Suprapubic skin (tissue), 4 donors: ENCODE measurements around the gene SEPTIN7. TPM values are rescaled to one million over a fixed set of nuclear protein-coding genes. Genes with fewer than 3 reads are reported as not detected.

Experiments
- DNase-seq, 2 donors: peaks; one replicate each; pipeline ENCODE4 v3.0.0-alpha.2; 2019; ENCODE audit warnings: low spot score in 2 of 2
- H3K27ac ChIP-seq: fragments of 200-600 bp; sonication (generic); one replicate; pipeline ENCODE4 v1.5.1; 2019
- H3K27me3 ChIP-seq: fragments of 200-600 bp; sonication (generic); one replicate; pipeline ENCODE4 v1.5.1; 2019
- H3K36me3 ChIP-seq: fragments of 200-600 bp; sonication (generic); one replicate; pipeline ENCODE4 v1.5.1; 2019
- H3K4me1 ChIP-seq: fragments of 200-600 bp; sonication (generic); one replicate; pipeline ENCODE4 v1.5.1; 2019
- H3K4me3 ChIP-seq: fragments of 200-600 bp; sonication (generic); one replicate; pipeline ENCODE4 v1.5.1; 2019; ENCODE audit warnings: mild to moderate bottlenecking
- H3K9me3 ChIP-seq: fragments of 200-600 bp; sonication (generic); one replicate; pipeline ENCODE4 v1.5.1; 2019
- CTCF ChIP-seq, 2 donors: fragments of 200-600 bp in 1 of 2; fragments of 450-650 bp in 1 of 2; sonication (generic) in 1 of 2; IDR thresholded peaks; one replicate each; pipeline ENCODE4 v1.5.1; 2016 to 2019; ENCODE audit warnings: antibody characterized with exemption in 2 of 2, mild to moderate bottlenecking in 1 of 2, moderate library complexity in 1 of 2
- EP300 ChIP-seq: sonication (generic); formaldehyde crosslinking; IDR thresholded peaks from one replicate; pipeline ENCODE4 v1.6.1; 2017; ENCODE audit warnings: antibody characterized with exemption
- POLR2A ChIP-seq, 2 donors: fragments of 450-650 bp; IDR thresholded peaks; one replicate each; pipeline ENCODE4 v1.6.1; 2017; ENCODE audit warnings: antibody characterized with exemption in 2 of 2, mild to moderate bottlenecking in 2 of 2, moderate library complexity in 2 of 2
- POLR2AphosphoS5 ChIP-seq, 3 donors: sonication (generic); formaldehyde crosslinking; IDR thresholded peaks; one replicate each; pipeline ENCODE4 v1.6.1; 2017; ENCODE audit warnings: antibody characterized with exemption in 3 of 3
- WGBS: methylation state at CpG from one replicate; pipeline ENCODE4 v1.1.5; 2018; 5-methylcytosine and 5-hydroxymethylcytosine counted together
- total RNA-seq, 4 donors: library from RNA; depleted of rRNA; stranded (reverse); fragments of >200 nt; gene quantifications; one replicate each; pipeline ENCODE4 v1.1.0, GENCODE V29; 2016

The SEPTIN7 gene
- total RNA-seq, 4 donors from 2014 or later: 110 to 140 (median 127) TPM

- Histone ChIP-seq H3K36me3 (no peaks in the 10 kb centered on the region), H3K4me3 (no peak overlapping the region), H3K27ac (no peak overlapping the region), H3K9me3 (no peaks in the 10 kb centered on the region), H3K27me3 (no peaks in the 10 kb centered on the region), H3K4me1 (peaks cover 14% of the 10 kb centered on the region)
- 36% methylated on average over 1 of the region's 1 CpG for WGBS
- TF ChIP-seq POLR2A (IDR thresholded peaks at IDR 0.05) (no peak), CTCF (IDR thresholded peaks at IDR 0.05) (no peak), EP300 (no peak), POLR2AphosphoS5 (IDR thresholded peaks at IDR 0.05) (no peak)
- DNase-seq: no peak
These were observed 15.7 kb downstream of the SEPTIN7 start for GRCh38 chr7:35816514-35816913.

DNA sequence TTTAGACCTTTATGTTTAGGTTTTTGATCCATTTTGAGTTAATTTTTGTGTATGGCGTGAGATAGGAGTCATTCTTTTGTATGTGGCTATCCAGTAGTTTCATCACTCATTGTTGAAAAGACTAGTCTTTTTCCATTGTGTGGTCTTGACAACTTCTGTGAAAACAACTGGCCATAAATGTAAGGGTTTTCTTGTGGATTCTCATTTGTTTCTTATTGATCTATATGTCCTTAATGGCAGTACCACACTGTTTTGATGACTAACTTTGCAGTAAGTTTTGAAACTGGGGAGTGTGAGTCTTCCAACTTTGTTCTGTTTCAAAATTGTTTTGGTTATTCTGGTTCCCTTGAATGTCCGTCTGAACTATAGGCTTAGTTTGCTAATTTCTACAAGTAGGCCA is 16.3 kb downstream of the SEPTIN7 start:
- H3K9me3 ChIP-seq: no peaks in the 10 kb centered on the region
- no peak for DNase-seq
- peaks cover 13% of the 10 kb centered on the region for H3K4me1 ChIP-seq
- H3K27ac ChIP-seq: no peak overlapping the region
- 81% methylated on average over 2 of the region's 2 CpGs for WGBS
- no peaks in the 10 kb centered on the region for H3K36me3 ChIP-seq
- H3K4me3 ChIP-seq: no peak overlapping the region
- TF ChIP-seq POLR2A (IDR thresholded peaks at IDR 0.05) (no peak), POLR2AphosphoS5 (IDR thresholded peaks at IDR 0.05) (no peak), EP300 (no peak), CTCF (IDR thresholded peaks at IDR 0.05) (no peak)
- H3K27me3 ChIP-seq: no peaks in the 10 kb centered on the region

GRCh38 chr7:35817930-35818329 is 17.1 kb downstream of the SEPTIN7 start:
- TF ChIP-seq CTCF (IDR thresholded peaks at IDR 0.05) (no peak), POLR2A (IDR thresholded peaks at IDR 0.05) (no peak), EP300 (no peak)
- 93% methylated on average over 2 of the region's 2 CpGs for WGBS

DNA sequence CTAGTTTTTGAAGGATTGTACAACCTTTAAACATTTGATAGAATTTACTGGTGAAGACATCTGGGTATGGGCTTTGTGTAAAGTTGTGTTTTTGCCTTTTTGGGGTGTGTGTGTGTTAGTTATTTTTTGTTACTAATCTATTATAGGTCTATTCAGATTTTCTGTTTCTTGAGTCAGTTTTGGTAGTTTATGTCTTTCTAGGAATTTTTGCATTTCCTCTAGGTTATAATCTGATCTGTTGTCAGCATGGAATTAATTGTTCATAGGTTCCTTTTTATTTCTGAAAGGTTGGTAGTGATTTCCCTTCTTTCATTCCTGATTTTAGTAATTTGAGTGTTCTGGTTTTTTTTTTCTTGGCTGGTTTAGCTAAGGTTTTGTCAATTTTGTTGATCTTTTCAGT is 17.7 kb downstream of the SEPTIN7 start:
- Histone ChIP-seq H3K4me1 (peaks cover 10% of the 10 kb centered on the region), H3K27me3 (no peaks in the 10 kb centered on the region), H3K27ac (no peak overlapping the region), H3K36me3 (no peaks in the 10 kb centered on the region), H3K4me3 (no peak overlapping the region), H3K9me3 (no peaks in the 10 kb centered on the region)
- TF ChIP-seq POLR2A (IDR thresholded peaks at IDR 0.05) (no peak), POLR2AphosphoS5 (IDR thresholded peaks at IDR 0.05) (no peak), EP300 (no peak), CTCF (IDR thresholded peaks at IDR 0.05) (no peak)
- no peak for DNase-seq

More at GRCh38 chr7:35817930-35818329, 17.1 kb downstream of the SEPTIN7 start:
- Histone ChIP-seq H3K4me1 (peaks cover 10% of the 10 kb centered on the region), H3K9me3 (no peaks in the 10 kb centered on the region), H3K4me3 (no peak overlapping the region), H3K27ac (no peak overlapping the region), H3K27me3 (no peaks in the 10 kb centered on the region), H3K36me3 (no peaks in the 10 kb centered on the region)
- no peak for DNase-seq

GRCh38 chr7:35819310-35819709 is 18.5 kb downstream of the SEPTIN7 start:
- H3K4me1 ChIP-seq: peaks cover 16% of the 10 kb centered on the region
- no peak for TF ChIP-seq POLR2AphosphoS5 (IDR thresholded peaks at IDR 0.05)
- no peak for TF ChIP-seq CTCF (IDR thresholded peaks at IDR 0.05)
- H3K4me3 ChIP-seq: no peak overlapping the region
- H3K36me3 ChIP-seq: no peaks in the 10 kb centered on the region
- WGBS: 74% methylated on average over 3 of the region's 3 CpGs
- no peaks in the 10 kb centered on the region for H3K9me3 ChIP-seq
- no peaks in the 10 kb centered on the region for H3K27me3 ChIP-seq
- DNase-seq: no peak
- no peak overlapping the region for H3K27ac ChIP-seq
